Right lobe of liver (tissue), 4 donors: ENCODE results near the gene SOSTDC1.

Experiments used
- POLR2A ChIP-seq: fragments of 450-650 bp; IDR thresholded peaks from one replicate; pipeline ENCODE4 v1.6.1; 2017; ENCODE audit warnings: antibody characterized with exemption, mild to moderate bottlenecking
- TF ChIP-seq, protein P1 (sequence below), 4 donors: fragments of 200-600 bp in 3 of 4; fragments of 450-650 bp in 1 of 4; IDR thresholded peaks; one replicate each; pipeline versions ENCODE4 v1.5.1 to v1.8.0; 2016 to 2022; ENCODE audit warnings: antibody characterized with exemption in 4 of 4, mild to moderate bottlenecking in 2 of 4
- donor health status: DM: no; HTN: no; CAD: no.
- donor health status: DM: no; HTN: no; CAD: no.
- donor health status: DM: no; HTN: yes; CAD: no.

- TF ChIP-seq, protein P1, sequence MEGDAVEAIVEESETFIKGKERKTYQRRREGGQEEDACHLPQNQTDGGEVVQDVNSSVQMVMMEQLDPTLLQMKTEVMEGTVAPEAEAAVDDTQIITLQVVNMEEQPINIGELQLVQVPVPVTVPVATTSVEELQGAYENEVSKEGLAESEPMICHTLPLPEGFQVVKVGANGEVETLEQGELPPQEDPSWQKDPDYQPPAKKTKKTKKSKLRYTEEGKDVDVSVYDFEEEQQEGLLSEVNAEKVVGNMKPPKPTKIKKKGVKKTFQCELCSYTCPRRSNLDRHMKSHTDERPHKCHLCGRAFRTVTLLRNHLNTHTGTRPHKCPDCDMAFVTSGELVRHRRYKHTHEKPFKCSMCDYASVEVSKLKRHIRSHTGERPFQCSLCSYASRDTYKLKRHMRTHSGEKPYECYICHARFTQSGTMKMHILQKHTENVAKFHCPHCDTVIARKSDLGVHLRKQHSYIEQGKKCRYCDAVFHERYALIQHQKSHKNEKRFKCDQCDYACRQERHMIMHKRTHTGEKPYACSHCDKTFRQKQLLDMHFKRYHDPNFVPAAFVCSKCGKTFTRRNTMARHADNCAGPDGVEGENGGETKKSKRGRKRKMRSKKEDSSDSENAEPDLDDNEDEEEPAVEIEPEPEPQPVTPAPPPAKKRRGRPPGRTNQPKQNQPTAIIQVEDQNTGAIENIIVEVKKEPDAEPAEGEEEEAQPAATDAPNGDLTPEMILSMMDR (IDR thresholded peaks at IDR 0.05), result no peak
- TF ChIP-seq POLR2A, result no peak
These were observed 36.8 kb upstream of the SOSTDC1 start for GRCh38 chr7:16502303-16502702.
